Spleen (tissue), 11 donors: Measurements from ENCODE around the gene IL34. TPM values are rescaled to one million over a fixed set of nuclear protein-coding genes. Genes with fewer than 3 reads are reported as not detected.

ENCODE experiments used
- DNase-seq: peaks from one replicate; pipeline ENCODE4 v3.0.0-alpha.2; 2020
- H3K27ac ChIP-seq, 8 donors: fragments of 200-600 bp; sonication (generic) in 7 of 8; 1 replicate in 4 of 8; 2 replicates in 4 of 8; pipeline versions ENCODE4 v1.5.0 to v1.8.0; 2016 to 2021; ENCODE audit warnings: inconsistent platforms in 4 of 8, mild to moderate bottlenecking in 4 of 8, moderate library complexity in 1 of 8
- H3K27me3 ChIP-seq, 7 donors: fragments of 200-600 bp; sonication (generic) in 6 of 7; replicated peaks in 1 of 7; 1 replicate in 4 of 7; 2 replicates in 3 of 7; pipeline versions ENCODE4 v1.5.0 to v1.8.0; 2016 to 2021; ENCODE audit warnings: inconsistent platforms in 3 of 7, mild to moderate bottlenecking in 1 of 7
- H3K36me3 ChIP-seq, 6 donors: fragments of 200-600 bp; sonication (generic) in 5 of 6; 1 replicate in 4 of 6; 2 replicates in 2 of 6; pipeline versions ENCODE4 v1.5.0 to v1.8.0; 2016 to 2021; ENCODE audit warnings: inconsistent platforms in 2 of 6
- H3K4me1 ChIP-seq, 6 donors: fragments of 200-600 bp; sonication (generic) in 5 of 6; 1 replicate in 3 of 6; 2 replicates in 3 of 6; pipeline versions ENCODE4 v1.5.0 to v1.8.0; 2016 to 2021; ENCODE audit warnings: inconsistent platforms in 3 of 6
- H3K4me3 ChIP-seq, 8 donors: fragments of 200-600 bp; sonication (generic) in 7 of 8; 1 replicate in 4 of 8; 2 replicates in 4 of 8; pipeline versions ENCODE4 v1.5.0 to v1.8.0; 2016 to 2021; ENCODE audit warnings: inconsistent platforms in 4 of 8, mild to moderate bottlenecking in 4 of 8, moderate library complexity in 2 of 8
- H3K9me3 ChIP-seq, 8 donors: fragments of 200-600 bp; sonication (generic) in 7 of 8; 1 replicate in 4 of 8; 2 replicates in 4 of 8; pipeline versions ENCODE4 v1.5.0 to v1.8.0; 2016 to 2021; ENCODE audit warnings: inconsistent platforms in 4 of 8
- CTCF ChIP-seq, 11 experiments: fragments of 200-600 bp in 7 of 11; fragments of 450-650 bp in 4 of 11; sonication (generic) in 4 of 11; IDR thresholded peaks in 8 of 11; conservative IDR thresholded peaks in 3 of 11; 1 replicate in 7 of 11; 2 replicates in 4 of 11; pipeline versions ENCODE4 v1.4.0 to v1.8.0; 2016 to 2021; ENCODE audit warnings: antibody characterized with exemption in 11 of 11, inconsistent platforms in 4 of 11, mild to moderate bottlenecking in 1 of 11
- POLR2A ChIP-seq, 3 donors: fragments of 450-650 bp; IDR thresholded peaks; one replicate each; pipeline ENCODE4 v1.5.1; 2017; ENCODE audit warnings: antibody characterized with exemption in 3 of 3, mild to moderate bottlenecking in 1 of 3
- POLR2AphosphoS5 ChIP-seq, 3 donors: sonication (generic); formaldehyde crosslinking; IDR thresholded peaks; one replicate each; pipeline ENCODE4 v1.5.1; 2017; ENCODE audit warnings: antibody characterized with exemption in 3 of 3
- WGBS, 5 donors: extraction: QIAGEN DNeasy Blood & Tissue Kit in 3 of 5; methylation state at CpG; one replicate each; pipeline versions ENCODE4 v1.1.5 to v1.1.7; 2013 to 2018; 5-methylcytosine and 5-hydroxymethylcytosine counted together
- intact Hi-C: fragments of 100-400 bp; cut with DNase I; formaldehyde crosslinking; loops from one replicate; pipeline ENCODE4 v1.15.0; 2023; ENCODE audit warnings: low total_unique reads
- polyA plus RNA-seq, 3 donors: library from polyadenylated mRNA; stranded (reverse); fragments of 200-250 nt; gene quantifications; one replicate each; pipeline ENCODE4 v1.2.1, GENCODE V29; 2013
- total RNA-seq, 7 donors: library from RNA; depleted of rRNA in 3 of 7; stranded (reverse); fragments of >200 nt in 3 of 7; fragmentation: NEBNext Ultra II Directional in 4 of 7; extraction: Animal tissue kit (Norgen Biotek cat#: 25700) in 4 of 7; gene quantifications; one replicate each; pipeline versions ENCODE4 v1.1.0 to v1.2.1, GENCODE V29; 2016 to 2021
- donor health status: healthy with polysubstance abuse.
- donor health status: DM: no; HTN: no; CAD: no; lungs with moderate emphysema.
- donor health status: DM: no; HTN: no; CAD: no.
- donor health status: Bipolar disorder and iron deficiency.
- donor health status: healthy.
- donor health status: DM: no; HTN: no; CAD: no.
- donor health status: DM: yes; HTN: yes; CAD: no.

Gene IL34
- total and polyA plus RNA-seq, 10 donors: 20.3 to 258 (median 128) TPM

GRCh38 chr16:70706948-70707465 lies 60.6 kb downstream of the IL34 start:
- no peak for TF ChIP-seq POLR2A (IDR thresholded peaks at IDR 0.05)
- no peak for TF ChIP-seq CTCF (IDR thresholded peaks at IDR 0.05 in 8 of 11, conservative IDR thresholded peaks at IDR 0.05 in 3 of 11)
- peak in 1 of 3 donors; percentile 56 for TF ChIP-seq POLR2AphosphoS5 (IDR thresholded peaks at IDR 0.05)
- Histone ChIP-seq H3K36me3 (peaks cover 0 to 84% (median 4%) of the 10 kb centered on the region in 6 donors), H3K27me3 (no peaks in the 10 kb centered on the region), H3K9me3 (no peaks in the 10 kb centered on the region), H3K27ac (peak overlapping the region in 7 of 8 donors; percentile 54 to 87 (median 73)), H3K4me3 (no peak overlapping the region), H3K4me1 (peaks cover 23 to 100% (median 86%) of the 10 kb centered on the region in 6 donors)
- WGBS, 5 donors: 61 to 83% (median 66%) methylated on average over 7 of the region's 7 CpGs
- no peak for DNase-seq
- intact Hi-C loops: no loop called here

GRCh38 chr16:70708366-70709246 lies 62.2 kb downstream of the IL34 start:
- Histone ChIP-seq H3K27me3 (no peaks in the 10 kb centered on the region), H3K27ac (peak overlapping the region; percentile 53 to 87 (median 70)), H3K9me3 (no peaks in the 10 kb centered on the region), H3K4me1 (peaks cover 21 to 99% (median 78%) of the 10 kb centered on the region in 6 donors), H3K36me3 (peaks cover 0 to 91% (median 4%) of the 10 kb centered on the region in 6 donors), H3K4me3 (no peak overlapping the region)
- peak; percentile 48 to 60 (median 50) for TF ChIP-seq POLR2AphosphoS5 (IDR thresholded peaks at IDR 0.05)
- TF ChIP-seq CTCF (IDR thresholded peaks at IDR 0.05 in 8 of 11, conservative IDR thresholded peaks at IDR 0.05 in 3 of 11): no peak
- WGBS, 5 donors: 68 to 83% (median 75%) methylated on average over 18 to 20 of the region's 20 CpGs
- intact Hi-C loops: no loop called here
- DNase-seq: no peak

GRCh38 chr16:70709457-70709856 lies 63.1 kb downstream of the IL34 start:
- no peak overlapping the region for H3K4me3 ChIP-seq
- DNase-seq: no peak
- 56 to 90% (median 80%) methylated on average over 2 to 5 of the region's 5 CpGs for WGBS, 5 donors
- peaks cover 22 to 98% (median 74%) of the 10 kb centered on the region in 6 donors for H3K4me1 ChIP-seq
- intact Hi-C loops: no loop called here
- peak overlapping the region; percentile 9 to 87 (median 70) for H3K27ac ChIP-seq
- TF ChIP-seq POLR2AphosphoS5 (IDR thresholded peaks at IDR 0.05): no peak
- TF ChIP-seq CTCF (IDR thresholded peaks at IDR 0.05 in 8 of 11, conservative IDR thresholded peaks at IDR 0.05 in 3 of 11): no peak
- TF ChIP-seq POLR2A (IDR thresholded peaks at IDR 0.05): no peak
- H3K9me3 ChIP-seq: no peaks in the 10 kb centered on the region
- peaks cover 0 to 91% (median 4%) of the 10 kb centered on the region in 6 donors for H3K36me3 ChIP-seq
- H3K27me3 ChIP-seq: no peaks in the 10 kb centered on the region

GRCh38 chr16:70709942-70710341 lies 63.6 kb downstream of the IL34 start:
- peak overlapping the region; percentile 9 to 87 (median 70) for H3K27ac ChIP-seq
- H3K4me3 ChIP-seq: no peak overlapping the region
- intact Hi-C loops: no loop called here
- TF ChIP-seq POLR2A (IDR thresholded peaks at IDR 0.05) (no peak), CTCF (IDR thresholded peaks at IDR 0.05 in 8 of 11, conservative IDR thresholded peaks at IDR 0.05 in 3 of 11) (peak in 2 of 11 experiments; percentile 8 to 14), POLR2AphosphoS5 (IDR thresholded peaks at IDR 0.05) (peak; percentile 88 to 93 (median 91))
- DNase-seq: peak; percentile 90
- 9 to 29% (median 25%) methylated on average over 7 of the region's 7 CpGs; no CpG with 5 or more reads in 1 of the 5 donors for WGBS, 5 donors
- H3K27me3 ChIP-seq: no peaks in the 10 kb centered on the region
- peaks cover 0 to 86% (median 4%) of the 10 kb centered on the region in 6 donors for H3K36me3 ChIP-seq
- H3K9me3 ChIP-seq: no peaks in the 10 kb centered on the region
- peaks cover 26 to 98% (median 73%) of the 10 kb centered on the region in 6 donors for H3K4me1 ChIP-seq
